Activated CD4-positive, alpha-beta T cell treated with anti-CD3 and anti-CD28 coated beads, Interleukin-2, amount 10 ng/mL, durations not matched to agents 7 days and 5 days (primary cell): ENCODE results near the gene MCRS1. TPM values are rescaled to one million over a fixed set of nuclear protein-coding genes. Genes with fewer than 3 reads are reported as not detected.

Source experiments
- CTCF ChIA-PET: fragments of 350-600 bp; sonication (Branson Sonifier 250); formaldehyde crosslinking; loops from one replicate; lab custom pipeline; 2021; ENCODE audit warnings: antibody characterized with exemption; lab: Charles Lee
- POLR2A ChIA-PET: fragments of 350-600 bp; sonication (Branson Sonifier 250); formaldehyde crosslinking; loops from one replicate; lab custom pipeline; 2021; ENCODE audit warnings: antibody characterized with exemption; lab: Charles Lee
- DNase-seq: peaks from one replicate; pipeline ENCODE4 v3.0.0-alpha.2; 2020
- H3K27ac Mint-ChIP-seq: one replicate; pipeline ENCODE4 v1.8.0; 2021; ENCODE audit warnings: mild to moderate bottlenecking, moderate library complexity, mixed read lengths
- H3K27me3 Mint-ChIP-seq: one replicate; pipeline ENCODE4 v1.8.0; 2021; ENCODE audit warnings: mixed read lengths
- H3K36me3 Mint-ChIP-seq: one replicate; pipeline ENCODE4 v1.8.0; 2021; ENCODE audit warnings: low read depth, mixed read lengths
- H3K4me1 Mint-ChIP-seq: one replicate; pipeline ENCODE4 v1.8.0; 2021; ENCODE audit warnings: mixed read lengths
- H3K4me3 Mint-ChIP-seq: one replicate; pipeline ENCODE4 v1.8.0; 2021; ENCODE audit warnings: mild to moderate bottlenecking, moderate library complexity, mixed read lengths
- H3K9me3 Mint-ChIP-seq: one replicate; pipeline ENCODE4 v1.8.0; 2021; ENCODE audit warnings: mixed read lengths
- total RNA-seq, 2 experiments: library from RNA; stranded (reverse); gene quantifications; one replicate each; pipeline ENCODE4 v1.2.3, GENCODE V29; 2021

Gene MCRS1
- total RNA-seq, 2 experiments from 2014 or later, result 85.3 to 89.2 TPM

- Mint-ChIP-seq H3K27ac (no peak overlapping the region), H3K4me1 (peaks cover 39% of the 10 kb centered on the region), H3K4me3 (no peak overlapping the region), H3K9me3 (no peaks in the 10 kb centered on the region), H3K27me3 (no peaks in the 10 kb centered on the region), H3K36me3 (peaks cover 45% of the 10 kb centered on the region)
- DNase-seq, result no peak
- CTCF ChIA-PET, result interaction anchor here (0.5 kb wide), 1 partner anchor 45 kb away, joined by 3 read pairs; no protein-coding TSS in a partner anchor
- POLR2A ChIA-PET, result no interaction called here
These were observed 8.8 kb downstream of the MCRS1 start for GRCh38 chr12:49559011-49559675.

GRCh38 chr12:49558526-49558925, 9.4 kb downstream of the MCRS1 start:
- Mint-ChIP-seq H3K4me1 (peaks cover 34% of the 10 kb centered on the region), H3K27me3 (no peaks in the 10 kb centered on the region), H3K27ac (no peak overlapping the region), H3K4me3 (no peak overlapping the region), H3K36me3 (peaks cover 39% of the 10 kb centered on the region), H3K9me3 (no peaks in the 10 kb centered on the region)
- ChIA-PET POLR2A (interaction anchor here (0.7 kb wide), 1 partner anchor 153 kb away, joined by 4 read pairs; no protein-coding TSS in a partner anchor), CTCF (interaction anchor here (0.7 kb wide), 1 partner anchor 8 kb away, joined by 3 read pairs; no protein-coding TSS in a partner anchor)
- no peak for DNase-seq

GRCh38 chr12:49557917-49558215, 10.1 kb downstream of the MCRS1 start:
- Mint-ChIP-seq H3K9me3 (no peaks in the 10 kb centered on the region), H3K4me1 (peaks cover 28% of the 10 kb centered on the region), H3K27me3 (no peaks in the 10 kb centered on the region), H3K4me3 (no peak overlapping the region), H3K27ac (no peak overlapping the region), H3K36me3 (peaks cover 35% of the 10 kb centered on the region)
- ChIA-PET POLR2A (interaction anchor here (0.7 kb wide), 1 partner anchor 153 kb away, joined by 4 read pairs; no protein-coding TSS in a partner anchor), CTCF (interaction anchor here (0.7 kb wide), 1 partner anchor 9 kb away, joined by 3 read pairs; no protein-coding TSS in a partner anchor)
- DNase-seq, result no peak

- ChIA-PET POLR2A (no interaction called here), CTCF (interaction anchor here (0.5 to 1.1 kb wide), 2 partner anchors 199 to 250 kb away, joined by 3 to 4 read pairs; no protein-coding TSS in a partner anchor)
- no peak for DNase-seq
- H3K9me3 Mint-ChIP-seq, result no peaks in the 10 kb centered on the region
- H3K4me1 Mint-ChIP-seq, result peaks cover 26% of the 10 kb centered on the region
- no peaks in the 10 kb centered on the region for H3K27me3 Mint-ChIP-seq
- no peak overlapping the region for H3K27ac Mint-ChIP-seq
- H3K4me3 Mint-ChIP-seq, result no peak overlapping the region
- H3K36me3 Mint-ChIP-seq, result peaks cover 30% of the 10 kb centered on the region
These were observed 10.6 kb downstream of the MCRS1 start for GRCh38 chr12:49557187-49557916.

GRCh38 chr12:49556391-49557186, 11.4 kb downstream of the MCRS1 start:
- H3K4me1 Mint-ChIP-seq, result peaks cover 22% of the 10 kb centered on the region
- POLR2A ChIA-PET, result no interaction called here
- CTCF ChIA-PET, result interaction anchor here (0.5 to 1.1 kb wide), 2 partner anchors 198 to 249 kb away, joined by 3 to 4 read pairs; no protein-coding TSS in a partner anchor
- peaks cover 24% of the 10 kb centered on the region for H3K36me3 Mint-ChIP-seq
- H3K27me3 Mint-ChIP-seq, result no peaks in the 10 kb centered on the region
- H3K4me3 Mint-ChIP-seq, result no peak overlapping the region
- no peak for DNase-seq
- no peaks in the 10 kb centered on the region for H3K9me3 Mint-ChIP-seq
- H3K27ac Mint-ChIP-seq, result peak overlapping the region; percentile 68

- Mint-ChIP-seq H3K4me3 (no peak overlapping the region), H3K27ac (no peak overlapping the region), H3K36me3 (peaks cover 23% of the 10 kb centered on the region), H3K27me3 (peaks cover under 1% of the 10 kb centered on the region), H3K4me1 (peaks cover 15% of the 10 kb centered on the region), H3K9me3 (no peaks in the 10 kb centered on the region)
- no peak for DNase-seq
- ChIA-PET CTCF (interaction anchor here (0.7 to 2.0 kb wide), 2 partner anchors 21 to 51 kb away, joined by 3 to 4 read pairs; no protein-coding TSS in a partner anchor), POLR2A (no interaction called here)
These were observed 12.1 kb downstream of the MCRS1 start for GRCh38 chr12:49555631-49556390.

- no peaks in the 10 kb centered on the region for H3K9me3 Mint-ChIP-seq
- no peak overlapping the region for H3K27ac Mint-ChIP-seq
- DNase-seq, result no peak
- H3K27me3 Mint-ChIP-seq, result peaks cover 9% of the 10 kb centered on the region
- H3K4me1 Mint-ChIP-seq, result peaks cover 9% of the 10 kb centered on the region
- ChIA-PET POLR2A (no interaction called here), CTCF (interaction anchor here (0.9 to 2.3 kb wide), 7 partner anchors 12 to 196 kb away, joined by 3 to 8 read pairs (median 5); partner anchors contain the start of genes MCRS1 and PRPF40B)
- H3K36me3 Mint-ChIP-seq, result peaks cover 14% of the 10 kb centered on the region
- no peak overlapping the region for H3K4me3 Mint-ChIP-seq
These were observed 13.7 kb downstream of the MCRS1 start for GRCh38 chr12:49554266-49554665.

GRCh38 chr12:49553512-49554088, 14.3 kb downstream of the MCRS1 start:
- H3K27me3 Mint-ChIP-seq, result peaks cover 9% of the 10 kb centered on the region
- no peak overlapping the region for H3K4me3 Mint-ChIP-seq
- H3K27ac Mint-ChIP-seq, result no peak overlapping the region
- DNase-seq, result peak; percentile 54
- H3K36me3 Mint-ChIP-seq, result peaks cover 7% of the 10 kb centered on the region
- H3K4me1 Mint-ChIP-seq, result peaks cover 11% of the 10 kb centered on the region
- POLR2A ChIA-PET, result no interaction called here
- no peaks in the 10 kb centered on the region for H3K9me3 Mint-ChIP-seq
- CTCF ChIA-PET, result interaction anchor here (0.9 to 2.3 kb wide), 9 partner anchors 12 to 195 kb away, joined by 3 to 8 read pairs (median 4); partner anchors contain the start of genes MCRS1 and PRPF40B

- ChIA-PET CTCF (interaction anchor here (0.8 to 2.3 kb wide), 7 partner anchors 12 to 195 kb away, joined by 3 to 8 read pairs (median 3); partner anchors contain the start of gene PRPF40B), POLR2A (interaction anchor here (0.5 kb wide), 1 partner anchor 1774 kb away, joined by 3 read pairs; no protein-coding TSS in a partner anchor)
- H3K4me3 Mint-ChIP-seq, result no peak overlapping the region
- H3K27ac Mint-ChIP-seq, result no peak overlapping the region
- no peak for DNase-seq
- H3K27me3 Mint-ChIP-seq, result peaks cover 14% of the 10 kb centered on the region
- peaks cover 3% of the 10 kb centered on the region for H3K36me3 Mint-ChIP-seq
- peaks cover 14% of the 10 kb centered on the region for H3K4me1 Mint-ChIP-seq
- H3K9me3 Mint-ChIP-seq, result no peaks in the 10 kb centered on the region
These were observed 15.0 kb downstream of the MCRS1 start for GRCh38 chr12:49552899-49553298.

GRCh38 chr12:49552425-49552824, 15.5 kb downstream of the MCRS1 start:
- ChIA-PET POLR2A (interaction anchor here (0.5 kb wide), 1 partner anchor 1774 kb away, joined by 3 read pairs; no protein-coding TSS in a partner anchor), CTCF (interaction anchor here (0.8 to 2.3 kb wide), 8 partner anchors 13 to 194 kb away, joined by 3 to 8 read pairs (median 4); partner anchors contain the start of genes KCNH3 and PRPF40B)
- H3K36me3 Mint-ChIP-seq, result peaks cover 3% of the 10 kb centered on the region
- H3K27me3 Mint-ChIP-seq, result peaks cover 15% of the 10 kb centered on the region
- H3K4me3 Mint-ChIP-seq, result no peak overlapping the region
- DNase-seq, result no peak
- H3K4me1 Mint-ChIP-seq, result peaks cover 14% of the 10 kb centered on the region
- no peaks in the 10 kb centered on the region for H3K9me3 Mint-ChIP-seq
- H3K27ac Mint-ChIP-seq, result no peak overlapping the region

GRCh38 chr12:49552014-49552413, 15.9 kb downstream of the MCRS1 start:
- POLR2A ChIA-PET, result no interaction called here
- Mint-ChIP-seq H3K9me3 (no peaks in the 10 kb centered on the region), H3K4me3 (no peak overlapping the region), H3K27ac (no peak overlapping the region), H3K36me3 (peaks cover 3% of the 10 kb centered on the region), H3K4me1 (peaks cover 14% of the 10 kb centered on the region), H3K27me3 (peaks cover 19% of the 10 kb centered on the region)
- no peak for DNase-seq
- CTCF ChIA-PET, result interaction anchor here (0.7 to 1.7 kb wide), 6 partner anchors 13 to 194 kb away, joined by 3 to 5 read pairs (median 4); partner anchors contain the start of gene KCNH3
